ENCODE data around the gene SPAG7.

SPAG7 gene

DNA sequence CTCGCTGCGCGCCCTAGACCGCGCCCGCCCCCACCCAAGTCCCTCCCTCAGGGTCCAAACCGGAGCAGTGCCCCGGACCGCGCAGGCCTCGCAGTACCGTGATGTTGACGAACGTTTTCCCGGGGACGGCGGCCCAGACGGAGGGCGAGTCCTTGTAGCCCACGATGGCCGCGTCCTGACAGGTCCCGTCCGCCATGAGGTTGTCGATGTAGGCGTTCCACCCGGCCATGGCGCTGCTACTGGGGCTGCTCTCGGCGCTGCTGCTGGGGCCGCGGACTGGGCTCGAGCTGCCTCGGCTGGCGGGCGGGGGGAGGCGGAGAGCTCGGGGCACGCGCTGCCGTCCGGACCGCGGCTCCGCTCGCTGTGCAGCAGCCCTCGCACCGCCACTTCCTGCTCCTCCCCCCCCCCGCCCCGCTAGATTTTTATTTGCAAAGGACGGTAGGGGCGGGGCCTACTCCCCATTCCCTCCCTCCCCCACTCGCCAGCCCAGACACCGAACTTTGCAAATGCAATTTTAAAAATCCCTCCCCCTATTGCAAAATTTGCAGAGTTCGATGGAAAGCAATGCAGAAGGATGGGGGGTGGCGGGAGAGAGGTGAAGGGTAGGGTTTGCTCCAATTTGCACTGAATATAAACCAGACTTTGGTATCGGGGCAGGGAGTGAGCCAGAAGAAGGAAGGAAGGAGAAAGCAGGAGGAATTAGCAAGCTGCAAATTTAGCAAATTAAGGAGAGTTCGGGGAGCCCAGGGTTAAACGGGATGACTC, 19.3 kb downstream of the SPAG7 start, which contains the start of gene PFN1:
Gene PFN1 (minus strand): TSS at position 365 of the 765 bp plus-strand sequence. CDS start 136 bp downstream, at position 229.
- peak within 1 kb of the TSS; percentile 100 for H3K27ac ChIP-seq (ENCODE audit: low read depth, low read length)
- H3K9ac ChIP-seq (ENCODE audit: low read length) = peak within 1 kb of the TSS; percentile 98
- H4K8ac ChIP-seq (ENCODE audit: low read depth, low read length) = peak within 1 kb of the TSS; percentile 98
- peaks cover 26% of the 10 kb centered on the region for H3K79me2 ChIP-seq (ENCODE audit: control insufficient read depth, insufficient read depth, low read length, poor library complexity)
- H2AFZ ChIP-seq (ENCODE audit: insufficient read depth, low read length, poor library complexity) = peak within 1 kb of the TSS; percentile 47
- DNase-seq = peak; percentile 83 to 96
- H3K79me1 ChIP-seq (ENCODE audit: low read length) = peaks cover 30% of the 10 kb centered on the region
- peak within 1 kb of the TSS; percentile 91 for H3K4me2 ChIP-seq (ENCODE audit: low read length)
- peak within 1 kb of the TSS; percentile 100 for H4K91ac ChIP-seq (ENCODE audit: low read depth, low read length)
- peak within 1 kb of the TSS; percentile 61 for H2BK12ac ChIP-seq (ENCODE audit: low read length)
- peak within 1 kb of the TSS; percentile 95 for H3K14ac ChIP-seq (ENCODE audit: low read length)
- H3K4me3 ChIP-seq (ENCODE audit: low read depth, low read length) = peak within 1 kb of the TSS; percentile 100
- peaks cover 1% of the 10 kb centered on the region for H3K9me3 ChIP-seq (ENCODE audit: insufficient read depth, low read depth, low read length)
- peak within 1 kb of the TSS; percentile 96 for H3K18ac ChIP-seq (ENCODE audit: low read length)
- peaks cover 28 to 39% of the 10 kb centered on the region in 2 experiments for H3K4me1 ChIP-seq (ENCODE audit: control insufficient read depth in 1 of 2, insufficient read depth in 2 of 2, low read length in 2 of 2)
- H3K27me3 ChIP-seq (ENCODE audit: insufficient read depth, low read length) = no peaks in the 10 kb centered on the region
- peak within 1 kb of the TSS; percentile 96 for H3K4ac ChIP-seq (ENCODE audit: low read depth, low read length)
- WGBS (ENCODE audit: extremely low coverage, insufficient coverage, insufficient read length) = no CpG with 5 or more reads among the region's 59 CpGs
- peak within 1 kb of the TSS; percentile 99 for H2BK120ac ChIP-seq (ENCODE audit: insufficient read depth, low read length, poor library complexity)
- H4K12ac ChIP-seq (ENCODE audit: low read depth, low read length) = peak within 1 kb of the TSS; percentile 97
- H3K23ac ChIP-seq (ENCODE audit: low read length) = no peak within 1 kb of the TSS
- H2AK5ac ChIP-seq (ENCODE audit: low read length) = peak within 1 kb of the TSS; percentile 99
- peak within 1 kb of the TSS; percentile 99 for H2BK5ac ChIP-seq (ENCODE audit: low read depth, low read length, poor library complexity)
- H3K36me3 ChIP-seq (ENCODE audit: control insufficient read depth in 1 of 2, insufficient read depth in 2 of 2, low read length in 2 of 2) = peaks cover 23 to 35% of the 10 kb centered on the region in 2 experiments

DNA sequence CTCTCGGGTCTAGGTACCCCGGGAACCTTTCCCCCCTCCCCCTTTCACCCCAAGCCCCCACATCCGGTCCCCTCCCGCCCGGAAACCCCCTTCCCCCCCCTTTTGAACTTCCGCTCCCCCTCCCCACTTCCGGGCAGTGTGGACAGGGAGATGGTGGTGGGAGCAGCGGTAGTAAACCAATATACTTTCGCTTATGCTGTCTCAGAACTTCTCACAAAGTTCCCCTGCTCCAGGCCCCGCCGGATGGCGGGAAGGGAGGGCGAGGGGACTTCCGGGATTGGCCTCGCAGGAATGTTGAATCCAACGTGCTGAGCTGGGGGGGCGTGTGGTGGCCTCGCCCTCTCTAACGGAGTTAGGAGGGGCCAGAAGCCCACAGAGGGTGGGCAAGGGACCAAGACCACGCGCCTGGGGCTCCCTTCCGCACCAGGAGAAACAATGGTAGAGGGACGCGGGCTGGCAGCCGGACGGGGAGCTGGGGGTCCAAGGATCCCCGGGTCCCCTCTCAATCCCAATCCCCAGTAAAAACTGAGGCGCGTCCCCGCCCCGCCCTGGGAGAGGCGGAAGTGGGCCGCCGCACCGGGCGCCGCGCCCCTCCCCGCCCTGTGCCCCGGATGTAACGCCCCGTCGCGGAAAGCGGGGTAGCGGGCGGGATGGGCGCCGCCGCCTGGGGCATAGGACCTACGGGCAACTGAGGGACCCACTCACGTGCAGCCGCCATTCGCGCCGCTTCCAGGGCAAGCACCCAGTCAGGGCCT, 20.0 kb downstream of the SPAG7 start:
- peak overlapping the region; percentile 99 for H2AK5ac ChIP-seq (ENCODE audit: low read length)
- H3K36me3 ChIP-seq (ENCODE audit: control insufficient read depth in 1 of 2, insufficient read depth in 2 of 2, low read length in 2 of 2) = peaks cover 31 to 42% of the 10 kb centered on the region in 2 experiments
- peak overlapping the region; percentile 100 for H3K27ac ChIP-seq (ENCODE audit: low read depth, low read length)
- no peaks in the 10 kb centered on the region for H3K27me3 ChIP-seq (ENCODE audit: insufficient read depth, low read length)
- H3K79me2 ChIP-seq (ENCODE audit: control insufficient read depth, insufficient read depth, low read length, poor library complexity) = peaks cover 26% of the 10 kb centered on the region
- H2AFZ ChIP-seq (ENCODE audit: insufficient read depth, low read length, poor library complexity) = peak overlapping the region; percentile 47
- H3K4me3 ChIP-seq (ENCODE audit: low read depth, low read length) = peak overlapping the region; percentile 100
- H2BK120ac ChIP-seq (ENCODE audit: insufficient read depth, low read length, poor library complexity) = peak overlapping the region; percentile 96
- H3K23ac ChIP-seq (ENCODE audit: low read length) = no peak overlapping the region
- no peak overlapping the region for H2BK12ac ChIP-seq (ENCODE audit: low read length)
- peak overlapping the region; percentile 88 for H4K8ac ChIP-seq (ENCODE audit: low read depth, low read length)
- peaks cover 28 to 38% of the 10 kb centered on the region in 2 experiments for H3K4me1 ChIP-seq (ENCODE audit: control insufficient read depth in 1 of 2, insufficient read depth in 2 of 2, low read length in 2 of 2)
- H3K79me1 ChIP-seq (ENCODE audit: low read length) = peaks cover 30% of the 10 kb centered on the region
- WGBS (ENCODE audit: extremely low coverage, insufficient coverage, insufficient read length) = no CpG with 5 or more reads among the region's 56 CpGs
- H3K18ac ChIP-seq (ENCODE audit: low read length) = peak overlapping the region; percentile 96
- H4K91ac ChIP-seq (ENCODE audit: low read depth, low read length) = peak overlapping the region; percentile 95
- DNase-seq = peak; percentile 44 to 60
- peak overlapping the region; percentile 95 for H3K14ac ChIP-seq (ENCODE audit: low read length)
- H3K9ac ChIP-seq (ENCODE audit: low read length) = peak overlapping the region; percentile 98
- peak overlapping the region; percentile 97 for H4K12ac ChIP-seq (ENCODE audit: low read depth, low read length)
- peak overlapping the region; percentile 97 for H2BK5ac ChIP-seq (ENCODE audit: low read depth, low read length, poor library complexity)
- H3K4me2 ChIP-seq (ENCODE audit: low read length) = peak overlapping the region; percentile 93
- peak overlapping the region; percentile 96 for H3K4ac ChIP-seq (ENCODE audit: low read depth, low read length)
- peaks cover 1% of the 10 kb centered on the region for H3K9me3 ChIP-seq (ENCODE audit: insufficient read depth, low read depth, low read length)

DNA sequence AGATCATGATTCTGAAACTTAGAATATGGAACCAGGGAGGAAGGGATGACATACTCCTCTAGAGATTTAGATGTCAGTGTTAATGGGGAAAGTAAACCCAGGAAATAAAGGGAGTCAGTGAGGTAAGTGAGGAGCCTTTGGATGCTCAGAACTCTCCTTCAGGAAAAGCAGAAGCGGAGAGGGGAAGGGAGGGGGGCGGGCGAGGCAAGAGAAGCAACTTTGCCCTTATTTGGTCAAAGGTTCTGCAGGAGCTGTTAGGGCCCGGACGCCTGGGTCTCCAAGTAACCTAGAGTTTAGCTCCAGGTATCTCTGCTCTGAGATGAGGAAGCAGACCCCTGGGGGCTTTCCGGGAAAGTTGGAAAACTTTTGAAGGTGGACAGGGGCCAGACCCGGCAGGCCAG, 20.6 kb downstream of the SPAG7 start:
- Histone ChIP-seq H3K14ac (ENCODE audit: low read length) (no peak overlapping the region), H2BK120ac (ENCODE audit: insufficient read depth, low read length, poor library complexity) (no peak overlapping the region), H3K9me3 (ENCODE audit: insufficient read depth, low read depth, low read length) (peaks cover 1% of the 10 kb centered on the region), H2BK12ac (ENCODE audit: low read length) (no peak overlapping the region), H4K91ac (ENCODE audit: low read depth, low read length) (no peak overlapping the region), H3K27ac (ENCODE audit: low read depth, low read length) (peak overlapping the region; percentile 76), H2BK5ac (ENCODE audit: low read depth, low read length, poor library complexity) (no peak overlapping the region), H3K36me3 (ENCODE audit: control insufficient read depth in 1 of 2, insufficient read depth in 2 of 2, low read length in 2 of 2) (peaks cover 37 to 48% of the 10 kb centered on the region in 2 experiments), H3K18ac (ENCODE audit: low read length) (no peak overlapping the region), H3K4ac (ENCODE audit: low read depth, low read length) (peak overlapping the region; percentile 68), H3K79me1 (ENCODE audit: low read length) (peaks cover 30% of the 10 kb centered on the region), H3K79me2 (ENCODE audit: control insufficient read depth, insufficient read depth, low read length, poor library complexity) (peaks cover 26% of the 10 kb centered on the region), H2AFZ (ENCODE audit: insufficient read depth, low read length, poor library complexity) (no peak overlapping the region), H4K12ac (ENCODE audit: low read depth, low read length) (no peak overlapping the region), H3K27me3 (ENCODE audit: insufficient read depth, low read length) (no peaks in the 10 kb centered on the region), H3K9ac (ENCODE audit: low read length) (peak overlapping the region; percentile 80), H3K4me1 (ENCODE audit: control insufficient read depth in 1 of 2, insufficient read depth in 2 of 2, low read length in 2 of 2) (peaks cover 28 to 38% of the 10 kb centered on the region in 2 experiments), H4K8ac (ENCODE audit: low read depth, low read length) (no peak overlapping the region), H2AK5ac (ENCODE audit: low read length) (no peak overlapping the region), H3K4me3 (ENCODE audit: low read depth, low read length) (peak overlapping the region; percentile 100), H3K23ac (ENCODE audit: low read length) (no peak overlapping the region), H3K4me2 (ENCODE audit: low read length) (peak overlapping the region; percentile 93)
- peak in 1 of 2 donors; percentile 21 for DNase-seq
- WGBS (ENCODE audit: extremely low coverage, insufficient coverage, insufficient read length) = no CpG with 5 or more reads among the region's 7 CpGs

DNA sequence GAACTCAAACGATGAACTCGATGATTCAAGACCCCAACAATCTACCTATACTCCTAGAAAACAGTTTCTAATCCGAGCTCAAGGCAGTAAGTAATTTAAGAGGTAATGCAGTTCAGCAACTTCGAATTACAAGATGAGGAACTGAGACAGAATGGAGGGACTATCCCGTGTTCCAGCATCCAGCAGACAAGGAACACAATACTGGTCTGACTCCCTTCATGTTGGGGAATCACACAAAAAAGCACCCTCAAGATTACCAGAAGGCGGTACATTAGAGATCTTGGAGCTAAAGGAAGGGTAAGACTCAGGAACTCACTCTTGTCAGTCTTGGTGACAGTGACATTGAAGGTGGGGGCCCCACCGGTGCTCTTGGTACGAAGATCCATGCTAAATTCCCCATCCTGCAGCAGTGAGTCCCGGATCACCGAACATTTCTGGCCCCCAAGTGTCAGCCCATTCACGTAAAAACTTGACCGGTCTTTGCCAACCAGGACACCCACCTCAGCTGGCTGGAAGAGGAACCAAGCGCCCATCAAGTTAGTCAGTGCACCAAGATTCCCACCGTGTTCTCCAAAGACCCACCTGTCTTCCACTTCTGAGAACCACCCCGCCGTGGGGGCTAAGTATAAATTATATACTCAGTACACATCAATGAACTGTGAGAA, 21.2 kb downstream of the SPAG7 start:
- Histone ChIP-seq H3K4me1 (ENCODE audit: control insufficient read depth in 1 of 2, insufficient read depth in 2 of 2, low read length in 2 of 2) (peaks cover 28 to 37% of the 10 kb centered on the region in 2 experiments), H3K23ac (ENCODE audit: low read length) (no peak overlapping the region), H3K27ac (ENCODE audit: low read depth, low read length) (peak overlapping the region; percentile 35), H3K27me3 (ENCODE audit: insufficient read depth, low read length) (no peaks in the 10 kb centered on the region), H3K4me2 (ENCODE audit: low read length) (peak overlapping the region; percentile 93), H3K4ac (ENCODE audit: low read depth, low read length) (peak overlapping the region; percentile 71), H3K79me2 (ENCODE audit: control insufficient read depth, insufficient read depth, low read length, poor library complexity) (peaks cover 26% of the 10 kb centered on the region), H4K12ac (ENCODE audit: low read depth, low read length) (no peak overlapping the region), H3K79me1 (ENCODE audit: low read length) (peaks cover 30% of the 10 kb centered on the region), H2AK5ac (ENCODE audit: low read length) (no peak overlapping the region), H4K91ac (ENCODE audit: low read depth, low read length) (no peak overlapping the region), H3K18ac (ENCODE audit: low read length) (no peak overlapping the region), H2BK12ac (ENCODE audit: low read length) (no peak overlapping the region), H2BK5ac (ENCODE audit: low read depth, low read length, poor library complexity) (no peak overlapping the region), H3K36me3 (ENCODE audit: control insufficient read depth in 1 of 2, insufficient read depth in 2 of 2, low read length in 2 of 2) (peaks cover 37 to 49% of the 10 kb centered on the region in 2 experiments), H3K4me3 (ENCODE audit: low read depth, low read length) (peak overlapping the region; percentile 64), H4K8ac (ENCODE audit: low read depth, low read length) (no peak overlapping the region), H3K9ac (ENCODE audit: low read length) (peak overlapping the region; percentile 77), H3K9me3 (ENCODE audit: insufficient read depth, low read depth, low read length) (peaks cover 1% of the 10 kb centered on the region), H2AFZ (ENCODE audit: insufficient read depth, low read length, poor library complexity) (no peak overlapping the region), H2BK120ac (ENCODE audit: insufficient read depth, low read length, poor library complexity) (no peak overlapping the region), H3K14ac (ENCODE audit: low read length) (no peak overlapping the region)
- no CpG with 5 or more reads among the region's 16 CpGs for whole genome bisulfite sequencing (ENCODE audit: extremely low coverage, insufficient coverage, insufficient read length)
- DNase-seq = peak in 1 of 2 donors; percentile 16
